ENCODE results near the gene ITGB7. TPM values are rescaled to one million over a fixed set of nuclear protein-coding genes. Genes with fewer than 3 reads are reported as not detected.

Gene ITGB7
- total and polyA plus RNA-seq, 10 of the 15 experiments (the other 5 are each of a cell fraction or from before 2014, with no cell fraction given) = 54.5 to 487 (median 252) TPM

DNA sequence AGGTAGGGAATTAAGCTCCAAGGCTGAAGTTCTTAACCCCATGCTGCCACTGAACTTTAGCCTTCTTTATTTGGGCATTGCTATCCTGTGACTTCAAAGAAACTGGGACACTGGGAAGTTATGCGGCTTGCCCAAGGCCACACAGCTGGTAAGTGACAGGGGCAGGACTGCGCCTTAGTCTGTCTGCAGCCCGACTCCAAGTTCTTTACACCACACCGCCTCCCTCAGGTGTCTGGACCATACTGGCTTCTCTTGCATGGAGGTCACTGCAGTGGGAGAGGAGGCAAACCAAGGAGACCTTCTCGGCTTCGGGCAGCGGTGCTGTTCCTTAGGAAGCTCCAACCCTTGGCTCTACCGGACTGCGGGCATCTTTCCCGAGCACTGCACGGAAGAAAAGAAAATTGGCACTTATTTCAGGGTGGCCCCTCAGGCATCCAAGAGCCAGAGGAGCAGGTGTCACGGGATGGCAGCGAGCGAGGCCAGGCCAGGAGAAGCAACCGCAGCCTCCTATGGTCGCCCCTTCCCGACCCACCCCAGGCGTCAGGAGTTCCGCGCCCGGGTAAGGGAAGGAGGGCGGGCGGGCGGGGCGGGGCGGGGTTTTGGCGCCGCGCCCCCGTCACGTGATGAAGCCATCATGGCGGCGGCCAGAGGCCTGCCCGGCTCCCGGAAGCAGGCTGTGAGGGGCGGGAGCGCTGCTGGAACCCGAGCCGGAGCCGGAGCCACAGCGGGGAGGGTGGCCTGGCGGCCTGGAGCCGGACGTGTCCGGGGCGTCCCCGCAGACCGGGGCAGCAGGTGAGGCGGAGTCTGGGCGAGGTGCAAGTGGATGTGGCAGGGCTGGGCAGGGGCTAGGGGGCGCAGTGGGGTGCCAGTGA, 44.7 kb upstream of the ITGB7 start:
- Histone ChIP-seq H2AFZ (ENCODE audit: control insufficient read depth, low read depth, low read length) (peak overlapping the region; percentile 97), H3K27me3 (replicated peaks in 1 of 2; ENCODE audit: control insufficient read depth in 2 of 2, insufficient read depth in 2 of 2, low read length in 1 of 2) (no peaks in the 10 kb centered on the region), H3K4me2 (ENCODE audit: control insufficient read depth, insufficient read depth) (peak overlapping the region; percentile 73), H3K4me1 (ENCODE audit: control insufficient read depth, insufficient read depth, low read length) (peaks cover 28% of the 10 kb centered on the region), H3K4me3 (peak overlapping the region; percentile 99), H4K20me1 (ENCODE audit: control insufficient read depth, insufficient read depth) (no peaks in the 10 kb centered on the region), H3K9me3 (replicated peaks; ENCODE audit: control insufficient read depth, insufficient read depth, low read length) (no peaks in the 10 kb centered on the region), H3K79me2 (ENCODE audit: control insufficient read depth, insufficient read depth, low read length) (peaks cover 13% of the 10 kb centered on the region), H3K36me3 (ENCODE audit: control insufficient read depth in 2 of 2, insufficient read depth in 2 of 2, low read length in 1 of 2) (peaks cover 0 to 4% of the 10 kb centered on the region in 2 experiments; a peak in 1 of 4 replicates), H3K27ac (ENCODE audit: control insufficient read depth, insufficient read depth) (peak overlapping the region; percentile 66), H3K9ac (ENCODE audit: control insufficient read depth, insufficient read depth, low read length) (peak overlapping the region; percentile 91)
- CTCF ChIA-PET = interaction anchor here (0.7 to 7.4 kb wide), 24 partner anchors 9 to 93 kb away, joined by 3 to 136 read pairs (median 5); partner anchors contain the start of genes AAAS, ESPL1, ITGB7 and MYG1
- ATAC-seq (peak; percentile 92), DNase-seq (ENCODE audit: low read depth, low spot score) (peak; percentile 24), FAIRE-seq (peak; percentile 87)
- WGBS (ENCODE audit: insufficient coverage, insufficient replicate concordance, low lambda C conversion rate, missing lambda C conversion rate) = 3% methylated on average over 36 of the region's 51 CpGs
- TSS peak; percentile 90 for BruUV-seq (replicated peaks)
- in situ Hi-C loops (cut with MboI) = no loop called here
- POLR2A ChIA-PET = interaction anchor here (0.8 to 4.0 kb wide), 6 partner anchors 17 to 53 kb away, joined by 3 to 19 read pairs (median 4); partner anchors contain the start of genes ESPL1 and PFDN5
- intact Hi-C loops (cut with micrococcal nuclease; ENCODE audit: unreplicated experiment) = loop anchor here (2.0 kb wide), 2 partner anchors 31 to 39 kb away; no protein-coding TSS in a partner anchor
- SMC1A ChIA-PET (ENCODE audit: uncharacterized antibody, unreplicated experiment) = interaction anchor here (0.5 to 6.4 kb wide), 15 partner anchors 12 to 186 kb away, joined by 3 to 63 read pairs (median 5); partner anchors contain the start of gene ESPL1
- RAD21 ChIA-PET (ENCODE audit: unreplicated experiment) = interaction anchor here (0.7 to 4.3 kb wide), 21 partner anchors 17 to 186 kb away, joined by 3 to 101 read pairs (median 4); partner anchors contain the start of genes CSAD, ESPL1, PFDN5 and ZNF740
- TF ChIP-seq POLR2A (IDR thresholded peaks at IDR 0.05; ENCODE audit: low read depth, low read length) = peak; percentile 92
- peak; percentile 88 for TF ChIP-seq USF1 (IDR thresholded peaks at IDR 0.05; ENCODE audit: borderline replicate concordance, extremely low read length, insufficient read depth, low read depth, low read length)
- TF ChIP-seq TCF3 (IDR thresholded peaks at IDR 0.05; ENCODE audit: borderline replicate concordance, insufficient read depth, low read depth, low read length) = 0 out of 2 replicates have a peak, but pooled peaks have one; percentile 13
- peak in 1 of 2 experiments; percentile 25; a peak in 1 of 4 replicates for TF ChIP-seq IKZF2 (IDR thresholded peaks at IDR 0.05)
- no peak for TF ChIP-seq ZSCAN29 (IDR thresholded peaks at IDR 0.05)
- TF ChIP-seq RCOR1 (conservative IDR thresholded peaks at IDR 0.05; ENCODE audit: low read depth, low read length) = no peak
- TF ChIP-seq STAT3 (IDR thresholded peaks at IDR 0.05; ENCODE audit: low read depth, low read length) = no peak
- TF ChIP-seq, protein P1, sequence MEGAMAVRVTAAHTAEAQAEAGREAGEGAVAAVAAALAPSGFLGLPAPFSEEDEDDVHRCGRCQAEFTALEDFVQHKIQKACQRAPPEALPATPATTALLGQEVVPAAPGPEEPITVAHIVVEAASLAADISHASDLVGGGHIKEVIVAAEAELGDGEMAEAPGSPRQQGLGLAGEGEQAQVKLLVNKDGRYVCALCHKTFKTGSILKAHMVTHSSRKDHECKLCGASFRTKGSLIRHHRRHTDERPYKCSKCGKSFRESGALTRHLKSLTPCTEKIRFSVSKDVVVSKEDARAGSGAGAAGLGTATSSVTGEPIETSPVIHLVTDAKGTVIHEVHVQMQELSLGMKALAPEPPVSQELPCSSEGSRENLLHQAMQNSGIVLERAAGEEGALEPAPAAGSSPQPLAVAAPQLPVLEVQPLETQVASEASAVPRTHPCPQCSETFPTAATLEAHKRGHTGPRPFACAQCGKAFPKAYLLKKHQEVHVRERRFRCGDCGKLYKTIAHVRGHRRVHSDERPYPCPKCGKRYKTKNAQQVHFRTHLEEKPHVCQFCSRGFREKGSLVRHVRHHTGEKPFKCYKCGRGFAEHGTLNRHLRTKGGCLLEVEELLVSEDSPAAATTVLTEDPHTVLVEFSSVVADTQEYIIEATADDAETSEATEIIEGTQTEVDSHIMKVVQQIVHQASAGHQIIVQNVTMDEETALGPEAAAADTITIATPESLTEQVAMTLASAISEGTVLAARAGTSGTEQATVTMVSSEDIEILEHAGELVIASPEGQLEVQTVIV (IDR thresholded peaks at IDR 0.05; ENCODE audit: borderline replicate concordance, partially characterized antibody) = peak; percentile 63
- peak; percentile 20 for TF ChIP-seq RELA (IDR thresholded peaks at IDR 0.05; ENCODE audit: borderline replicate concordance, partially characterized antibody)
- TF ChIP-seq PML (IDR thresholded peaks at IDR 0.05; ENCODE audit: low read length) = no peak
- TF ChIP-seq CBX5 (IDR thresholded peaks at IDR 0.05; ENCODE audit: low read depth) = no peak
- TF ChIP-seq CBFB (IDR thresholded peaks at IDR 0.05; ENCODE audit: low read depth) = no peak
- TF ChIP-seq, protein P2, sequence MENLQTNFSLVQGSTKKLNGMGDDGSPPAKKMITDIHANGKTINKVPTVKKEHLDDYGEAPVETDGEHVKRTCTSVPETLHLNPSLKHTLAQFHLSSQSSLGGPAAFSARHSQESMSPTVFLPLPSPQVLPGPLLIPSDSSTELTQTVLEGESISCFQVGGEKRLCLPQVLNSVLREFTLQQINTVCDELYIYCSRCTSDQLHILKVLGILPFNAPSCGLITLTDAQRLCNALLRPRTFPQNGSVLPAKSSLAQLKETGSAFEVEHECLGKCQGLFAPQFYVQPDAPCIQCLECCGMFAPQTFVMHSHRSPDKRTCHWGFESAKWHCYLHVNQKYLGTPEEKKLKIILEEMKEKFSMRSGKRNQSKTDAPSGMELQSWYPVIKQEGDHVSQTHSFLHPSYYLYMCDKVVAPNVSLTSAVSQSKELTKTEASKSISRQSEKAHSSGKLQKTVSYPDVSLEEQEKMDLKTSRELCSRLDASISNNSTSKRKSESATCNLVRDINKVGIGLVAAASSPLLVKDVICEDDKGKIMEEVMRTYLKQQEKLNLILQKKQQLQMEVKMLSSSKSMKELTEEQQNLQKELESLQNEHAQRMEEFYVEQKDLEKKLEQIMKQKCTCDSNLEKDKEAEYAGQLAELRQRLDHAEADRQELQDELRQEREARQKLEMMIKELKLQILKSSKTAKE (IDR thresholded peaks at IDR 0.05; ENCODE audit: low read depth, poor library complexity, severe bottlenecking) = peak; percentile 25
- TF ChIP-seq ZZZ3 (IDR thresholded peaks at IDR 0.05; ENCODE audit: control insufficient read depth, insufficient read length, low read depth) = no peak
- 0 out of 3 replicates have a peak, but pooled peaks of 1 of the 2 experiments have one; percentile 3 for TF ChIP-seq EGR1 (IDR thresholded peaks at IDR 0.05; ENCODE audit: borderline replicate concordance in 1 of 2, low read depth in 2 of 2, low read length in 2 of 2)
- TF ChIP-seq RUNX3 (IDR thresholded peaks at IDR 0.05; ENCODE audit: low read length) = peak; percentile 25
- TF ChIP-seq MEF2A (IDR thresholded peaks at IDR 0.05; ENCODE audit: insufficient read depth, low read depth, low read length) = no peak

All from GM12878 (cell line).